DLD1 (cell line): ENCODE measurements around the gene CCDC97.
"Not testable (repeated sequence)": the region's sequence is repeated elsewhere in the genome, so short reads cannot be mapped to it uniquely, and the experiment has no call there.

Experiments
- in situ Hi-C: cut with HindIII; loops from 2 replicates; pipeline ENCODE4 v1.10.0; 2017; ENCODE audit warnings: low sequenced_read_pairs

The CCDC97 gene

DNA sequence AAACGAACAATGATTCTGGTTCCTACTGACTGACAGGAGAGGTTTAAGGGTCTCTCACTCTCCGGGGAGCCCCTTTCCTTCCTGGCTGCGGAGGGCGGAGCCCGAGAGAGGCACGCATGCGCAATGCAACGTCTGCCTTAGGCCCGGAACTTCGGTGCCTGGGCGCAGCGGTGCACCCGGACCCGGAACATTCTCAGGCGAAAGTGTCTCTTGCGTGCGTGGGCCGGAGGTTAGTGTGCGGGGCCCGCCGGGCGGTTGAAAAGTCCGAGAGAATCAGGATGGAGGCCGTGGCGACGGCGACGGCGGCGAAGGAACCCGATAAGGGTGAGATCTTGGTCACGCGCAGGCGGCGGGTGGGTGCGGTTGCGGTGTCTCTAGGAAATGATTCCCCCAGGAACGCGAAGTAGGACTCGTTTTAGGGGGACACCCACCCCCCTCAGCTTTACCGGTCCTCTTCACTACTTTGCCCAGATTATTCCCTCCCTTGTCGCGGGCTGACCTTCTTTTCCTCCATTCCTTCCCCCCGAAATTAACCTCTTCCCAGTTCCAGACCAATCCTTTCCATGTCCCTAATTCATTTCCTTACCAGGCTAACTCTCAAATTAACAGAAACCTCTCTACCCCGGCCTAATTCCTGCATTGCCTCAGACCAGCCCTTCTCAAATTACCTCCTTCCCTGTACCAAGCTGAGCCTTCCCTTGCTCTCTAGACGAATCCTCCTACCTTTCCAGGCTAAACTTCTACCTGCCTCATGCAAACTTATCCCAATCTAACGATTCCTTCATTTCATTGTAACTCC is at the start of gene CCDC97:
Gene CCDC97, plus strand, starts transcription at position 140 of the 799 bp plus-strand sequence. Its CDS starts 139 bp downstream, at position 279.
- in situ Hi-C loops = no loop called here

DNA sequence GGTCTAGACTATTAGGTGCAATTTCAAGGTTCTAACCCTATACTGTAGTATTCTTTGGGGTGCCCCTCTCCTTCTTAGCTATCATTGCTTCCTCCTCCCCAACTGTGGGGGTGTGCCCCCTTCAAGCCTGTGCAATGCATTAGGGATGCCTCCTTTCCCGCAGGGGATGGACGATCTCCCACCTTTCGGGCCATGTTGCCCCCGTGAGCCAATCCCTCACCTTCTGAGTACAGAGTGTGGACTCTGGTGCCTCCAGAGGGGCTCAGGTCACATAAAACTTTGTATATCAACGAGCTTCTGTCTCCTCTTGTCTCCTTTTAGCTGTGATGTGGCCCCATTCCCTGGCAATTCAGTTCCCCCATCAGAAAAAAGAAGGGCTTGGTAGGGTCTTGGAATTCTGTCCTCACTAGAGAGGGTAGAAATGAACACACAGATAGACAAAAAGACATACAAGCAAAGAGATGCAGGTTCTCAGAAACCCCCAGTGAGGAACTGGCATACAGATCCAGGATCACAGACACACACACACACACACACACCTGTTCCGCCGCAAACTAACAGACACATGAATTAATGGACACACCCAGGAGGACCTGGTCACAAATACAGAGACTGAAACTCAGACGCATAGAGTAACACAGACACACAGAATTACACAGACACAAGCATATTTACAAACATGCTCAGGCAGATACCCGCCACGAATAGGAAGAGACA is 48.3 kb upstream of the CCDC97 start:
- in situ Hi-C loops = no loop called here

DNA sequence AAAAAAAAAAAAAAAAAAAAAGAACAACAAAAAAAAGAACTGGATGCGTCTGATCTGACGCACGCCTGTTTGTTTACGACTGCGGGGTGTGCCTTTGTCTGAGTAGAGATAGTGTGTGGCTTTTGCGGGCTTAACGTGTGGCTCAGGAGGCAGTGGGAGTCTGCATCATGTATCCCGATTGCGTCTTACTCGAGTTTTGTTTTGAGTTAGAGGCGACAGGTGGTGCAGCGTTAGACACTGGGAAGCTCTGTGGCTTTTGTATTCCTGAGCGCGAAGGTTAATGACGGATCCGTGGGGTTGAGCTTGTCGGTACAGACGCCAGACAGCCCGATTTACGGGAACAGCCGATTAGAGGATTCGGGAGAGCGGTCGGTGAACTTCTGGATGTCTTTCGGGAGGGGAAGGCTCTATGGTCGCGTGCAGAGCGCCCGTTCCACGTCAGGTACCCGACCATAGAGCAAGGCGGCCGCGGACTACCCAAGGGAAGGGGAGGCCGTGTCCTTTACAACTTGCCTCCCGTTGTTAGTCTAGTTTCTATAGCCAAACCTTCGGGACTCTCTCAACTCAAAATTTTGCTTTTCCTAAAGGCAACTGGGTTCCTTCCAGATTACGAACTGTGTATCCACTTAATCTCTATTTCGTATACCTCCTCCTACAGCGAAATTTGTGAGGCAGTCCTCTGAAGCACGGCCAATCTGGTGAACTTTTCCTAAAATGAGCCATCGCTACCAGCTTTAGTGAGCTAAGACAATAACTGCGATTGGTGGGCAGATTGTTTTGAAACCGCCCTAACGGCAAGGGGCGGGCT is 46.7 kb upstream of the CCDC97 start:
- in situ Hi-C loops = no loop called here

DNA sequence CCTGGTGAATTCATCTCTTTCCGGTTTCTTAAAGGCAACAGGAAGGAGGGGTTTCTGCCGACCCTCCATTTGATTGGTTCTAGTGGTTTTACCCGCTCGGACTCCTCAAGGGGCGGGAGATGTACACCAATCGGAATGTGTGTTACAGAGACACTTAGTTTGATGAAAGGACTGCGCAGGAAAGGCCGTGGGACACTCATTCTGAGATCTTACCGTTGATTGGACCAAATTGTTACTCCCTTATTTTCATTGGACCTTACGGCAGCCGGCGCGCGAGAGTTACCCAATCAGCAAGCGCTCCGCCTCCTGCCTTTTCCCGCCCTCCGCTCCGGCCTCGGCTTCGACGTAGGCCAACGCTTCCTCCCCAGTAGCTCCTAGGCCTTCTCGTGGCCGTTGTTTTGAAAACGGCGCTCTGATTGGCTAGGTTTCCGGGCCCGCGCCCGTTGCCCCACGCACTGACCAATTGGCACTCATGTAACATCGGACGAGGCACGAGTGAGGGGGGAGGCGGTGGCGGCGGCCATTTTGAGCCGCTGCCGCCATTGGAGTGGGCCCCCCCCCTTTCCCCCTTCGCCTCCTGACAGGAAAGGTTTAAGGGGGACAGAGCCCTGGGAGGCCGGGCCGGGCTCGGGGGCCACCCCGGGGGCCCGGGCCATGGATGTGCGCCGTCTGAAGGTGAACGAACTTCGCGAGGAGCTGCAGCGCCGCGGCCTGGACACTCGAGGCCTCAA is 46.0 kb upstream of the CCDC97 start, which contains the start of gene HNRNPUL1:
Gene HNRNPUL1, plus strand, starts transcription at position 523 of the 731 bp plus-strand sequence. Its CDS starts 132 bp downstream, at position 655.
- in situ Hi-C loops = no loop called here

DNA sequence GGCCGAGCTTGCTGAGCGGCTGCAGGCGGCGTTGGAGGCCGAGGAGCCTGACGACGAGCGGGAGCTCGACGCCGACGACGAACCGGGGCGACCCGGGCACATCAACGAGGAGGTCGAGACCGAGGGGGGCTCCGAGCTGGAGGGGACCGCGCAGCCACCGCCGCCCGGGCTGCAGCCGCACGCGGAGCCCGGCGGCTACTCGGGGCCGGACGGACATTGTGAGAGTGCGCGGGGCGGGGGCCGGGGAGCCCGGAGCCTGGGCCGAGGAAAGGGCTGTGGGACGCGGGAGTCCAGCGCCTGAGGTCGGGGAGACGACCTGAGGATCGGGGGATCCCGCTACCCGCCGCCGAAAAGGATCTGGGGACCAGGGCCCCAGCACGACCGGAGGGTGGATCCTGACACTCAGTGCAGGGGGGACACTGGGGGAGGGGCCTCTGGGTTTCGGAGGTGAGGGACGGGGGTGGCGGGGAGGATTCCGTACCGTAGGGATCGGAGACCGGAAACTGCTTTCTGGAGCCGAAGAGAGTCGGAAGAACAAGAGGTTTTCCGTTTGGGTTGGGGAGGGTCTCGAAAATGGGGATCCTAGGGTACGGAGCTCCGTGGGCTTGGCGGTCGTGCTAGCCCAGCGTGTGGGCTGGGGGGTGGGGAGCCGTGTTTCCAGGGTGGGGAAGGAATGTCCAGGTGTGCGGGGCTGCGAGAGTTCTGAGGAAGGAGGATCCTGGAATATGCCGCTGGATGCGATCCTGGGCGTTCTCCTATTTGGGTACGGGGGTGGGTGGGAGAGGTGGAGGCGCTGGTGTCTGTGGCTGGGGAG is 45.2 kb upstream of the CCDC97 start:
- in situ Hi-C loops = no loop called here

DNA sequence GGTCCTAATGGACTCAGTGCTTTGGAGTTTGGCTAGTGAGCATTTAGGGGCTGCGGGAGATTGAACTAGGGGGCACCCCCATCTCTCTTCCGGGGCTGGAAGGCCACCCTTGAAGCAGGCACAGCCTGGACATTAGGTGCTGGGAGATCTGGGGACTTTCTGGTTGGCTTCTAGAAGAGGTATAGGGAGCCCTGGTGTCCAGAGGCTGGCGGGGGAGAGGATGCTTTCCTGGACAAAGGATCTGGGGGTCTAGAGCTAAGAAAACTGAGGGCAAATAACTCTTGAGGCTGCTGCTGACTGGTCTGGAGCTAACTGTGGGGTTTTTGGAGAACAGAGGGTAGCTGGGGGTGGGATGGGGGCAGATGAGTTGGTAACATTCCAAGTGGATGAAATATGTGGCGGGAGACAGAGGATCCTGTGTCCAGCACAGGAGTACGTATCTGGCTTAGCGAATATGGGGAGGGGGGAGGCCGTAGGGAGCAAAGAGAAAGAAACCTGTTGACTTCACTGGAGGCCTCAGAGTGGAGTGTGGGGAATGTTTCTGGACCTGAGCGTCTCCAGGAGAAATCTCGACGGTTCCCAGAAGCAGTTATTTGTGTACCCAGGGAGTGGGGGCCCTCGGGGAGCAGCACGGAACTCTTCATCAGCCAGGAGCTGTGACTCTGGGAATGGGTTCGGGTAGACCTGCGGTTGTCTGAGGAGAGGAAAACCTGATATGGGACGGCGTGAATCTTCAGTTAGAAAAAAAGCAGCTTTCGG is 44.4 kb upstream of the CCDC97 start:
- in situ Hi-C loops = no loop called here

DNA sequence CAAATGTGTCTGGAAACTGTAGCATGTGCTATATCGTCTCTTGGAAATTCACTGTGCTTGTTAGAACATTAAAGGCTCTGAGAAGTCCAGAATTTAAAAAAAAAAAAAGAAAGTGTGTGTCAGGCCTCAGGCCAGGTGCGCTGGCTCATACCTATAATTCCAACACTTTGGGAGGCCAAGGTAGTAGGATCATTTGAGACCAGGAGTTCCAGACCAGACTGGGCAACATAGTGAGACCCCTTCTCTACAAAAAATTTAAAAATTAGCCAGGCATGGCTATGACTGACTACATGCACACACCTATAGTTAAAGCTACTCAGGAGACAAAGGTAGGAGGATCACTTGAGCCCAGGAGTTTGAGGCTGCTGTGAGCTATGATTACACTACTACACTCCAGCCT is 40.9 kb upstream of the CCDC97 start:
- in situ Hi-C loops = no loop called here

DNA sequence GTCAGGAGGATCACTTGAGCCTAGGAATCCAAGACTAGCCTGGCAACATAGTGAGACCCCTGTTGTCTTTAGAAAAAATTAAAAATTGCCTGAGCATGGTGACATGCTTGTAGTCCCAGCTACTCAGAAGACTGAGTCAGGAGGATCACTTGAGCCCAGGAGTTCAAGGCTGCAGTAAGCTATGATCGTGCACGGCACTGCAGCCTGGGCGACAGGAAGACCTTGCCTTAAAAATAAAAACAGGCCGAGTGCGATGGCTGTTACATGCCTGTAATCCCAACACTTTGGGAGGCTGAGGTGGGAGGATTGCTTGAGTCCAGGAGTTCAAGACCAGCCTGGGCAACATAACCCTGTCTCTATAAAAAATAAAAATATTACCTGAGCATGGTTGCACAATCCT is 40.4 kb upstream of the CCDC97 start:
- in situ Hi-C loops = no loop called here

DNA sequence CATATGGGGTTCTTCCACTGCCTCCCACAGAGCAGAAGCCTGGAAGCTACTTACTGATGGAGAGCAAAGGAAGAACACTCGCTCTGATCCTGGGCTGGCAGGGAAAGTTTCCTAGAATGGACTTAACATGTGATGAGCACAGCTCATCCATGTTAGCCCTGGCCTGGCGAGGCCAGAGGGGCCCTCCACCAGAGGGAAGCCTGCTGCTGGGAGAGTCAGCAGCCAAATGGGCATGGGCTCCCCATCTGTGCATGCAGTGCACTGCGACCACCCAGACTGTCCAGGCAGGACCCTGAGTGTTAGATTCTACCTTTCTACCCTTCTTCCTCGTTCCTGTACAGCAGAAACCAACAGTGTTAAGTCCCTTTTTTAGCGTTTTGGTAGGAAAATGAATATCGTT is 36.9 kb upstream of the CCDC97 start:
- in situ Hi-C loops = no loop called here

DNA sequence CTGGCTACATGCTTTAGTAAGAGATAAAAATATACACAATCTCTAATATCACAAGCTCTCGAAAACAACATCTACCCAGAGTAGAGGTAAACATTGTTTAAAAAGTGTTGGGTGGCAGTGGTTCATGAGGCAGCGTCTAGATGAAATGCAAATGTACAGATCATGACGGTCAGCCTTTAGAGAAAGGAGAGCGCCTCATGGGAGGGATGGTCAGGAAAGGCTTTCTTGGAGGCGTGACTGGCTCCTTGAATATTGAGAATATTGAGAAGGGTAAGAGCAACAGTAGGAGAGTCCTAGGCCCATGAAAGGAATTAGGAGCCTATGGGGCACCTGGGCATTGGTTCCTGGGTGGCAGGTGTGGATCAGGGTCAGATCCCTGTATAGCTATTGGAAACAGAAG is 35.2 kb upstream of the CCDC97 start:
- in situ Hi-C loops = no loop called here

DNA sequence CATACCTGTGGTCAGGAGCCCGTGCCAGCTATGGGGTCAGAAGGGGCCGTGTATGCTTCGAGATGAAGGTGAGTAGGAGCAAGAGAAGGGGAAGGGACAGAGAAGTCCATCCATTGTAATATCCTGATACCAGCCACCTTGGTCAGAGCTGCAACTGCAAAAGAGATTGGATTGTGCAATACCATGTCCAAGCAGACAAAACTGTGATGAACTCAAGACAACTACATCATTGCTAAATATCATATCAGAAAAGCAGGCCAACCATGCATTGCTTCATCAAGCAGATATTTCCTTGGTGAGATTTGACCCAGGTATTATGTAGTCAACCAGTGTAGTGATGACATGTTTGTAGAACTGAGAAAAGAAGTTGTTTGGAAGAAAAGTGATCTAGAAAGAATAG is 33.7 kb upstream of the CCDC97 start:
- in situ Hi-C loops = no loop called here

DNA sequence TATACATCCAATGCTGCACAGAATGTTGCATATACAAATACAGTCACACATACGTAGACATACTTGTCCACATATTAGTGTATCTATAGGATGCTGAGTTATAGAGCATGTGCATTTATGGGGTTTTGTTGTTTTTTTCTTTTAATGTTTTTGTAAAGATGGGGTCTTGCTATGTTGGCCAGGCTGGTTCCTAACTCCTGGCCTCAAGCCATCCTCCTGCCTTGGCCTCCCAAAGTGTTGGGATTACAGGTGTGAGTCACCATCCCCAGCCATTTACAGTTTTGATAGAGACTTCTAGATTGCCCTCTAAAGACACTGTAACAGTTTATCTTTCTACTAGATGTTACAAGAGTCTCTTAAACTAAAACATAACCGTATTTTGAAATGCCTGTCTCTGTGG is 31.5 kb upstream of the CCDC97 start:
- in situ Hi-C loops = no loop called here

DNA sequence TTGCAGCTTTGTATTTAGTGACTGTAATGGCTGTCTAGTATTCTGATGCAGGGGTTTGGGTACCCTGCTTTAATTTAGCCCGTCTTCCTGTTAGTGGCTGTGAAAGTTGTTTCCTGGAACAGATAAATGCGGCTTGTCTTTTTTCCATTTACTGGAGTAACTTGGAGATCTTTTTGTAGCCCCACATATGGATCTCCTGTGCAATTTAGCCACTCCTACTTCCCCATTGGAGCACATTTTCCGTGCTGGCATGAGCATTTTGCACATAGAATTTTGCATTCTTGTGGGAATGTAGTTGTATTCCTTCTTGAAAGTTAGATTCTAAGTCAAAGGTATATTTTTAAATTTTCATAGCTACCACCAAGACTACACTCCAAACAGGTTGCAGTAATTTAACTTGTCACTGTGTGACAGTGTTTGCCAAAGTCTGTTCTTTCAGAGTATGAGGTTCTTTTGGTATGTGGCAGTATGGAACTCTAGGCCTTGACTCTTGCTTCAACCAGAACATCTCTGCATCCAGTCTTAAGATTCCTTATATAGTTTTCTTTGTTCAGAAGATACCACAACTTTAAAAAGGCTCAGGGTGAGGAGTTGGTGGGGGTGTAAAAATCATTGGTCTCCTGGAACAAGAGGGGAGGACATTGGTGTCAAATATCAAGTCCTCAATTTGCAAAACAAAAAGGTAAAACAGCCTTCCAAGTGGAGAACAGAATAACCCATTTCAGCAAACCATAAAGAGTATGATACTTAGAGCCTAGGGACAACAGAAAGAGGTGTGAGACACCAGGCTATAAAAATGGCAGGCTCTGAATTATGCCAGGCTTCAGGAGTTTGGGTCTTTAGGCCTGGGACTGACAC is 21.1 kb upstream of the CCDC97 start:
- in situ Hi-C loops = no loop called here

DNA sequence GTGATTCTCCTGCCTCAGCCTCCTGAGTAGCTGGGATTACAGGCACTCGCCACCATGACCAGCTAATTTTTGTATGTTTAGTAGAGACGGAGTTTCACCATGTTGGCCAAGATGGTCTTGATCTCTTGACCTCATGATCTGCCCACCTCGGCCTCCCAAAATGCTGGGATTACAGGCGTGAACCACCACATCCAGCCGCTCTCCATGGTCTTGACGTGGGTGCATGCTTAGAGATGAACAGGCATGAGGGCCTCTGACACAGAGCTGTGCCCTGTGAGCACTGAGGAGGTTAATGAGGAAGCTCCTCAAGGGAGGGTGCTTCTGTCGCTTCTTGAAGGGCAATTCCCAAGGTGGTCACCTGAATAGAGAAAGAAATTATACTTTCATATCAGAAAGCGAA is 20.2 kb upstream of the CCDC97 start:
- in situ Hi-C loops = not testable (repeated sequence)

DNA sequence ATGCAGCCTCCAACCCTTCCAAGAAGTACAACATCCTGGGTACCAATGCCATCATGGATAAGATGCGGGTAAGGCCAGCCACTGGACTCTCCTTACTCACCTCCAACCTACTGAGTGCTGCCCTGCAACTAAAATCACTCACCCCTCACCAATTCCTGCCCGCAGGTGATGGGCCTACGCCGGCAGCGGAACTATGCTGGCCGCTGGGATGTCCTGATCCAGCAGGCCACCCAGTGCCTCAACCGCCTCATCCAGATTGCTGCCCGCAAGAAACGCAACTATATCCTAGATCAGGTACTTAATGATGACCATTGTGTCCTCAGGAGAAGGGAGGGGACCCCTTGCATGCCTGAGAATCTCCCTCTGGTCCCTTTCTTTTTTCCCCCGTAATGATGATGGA is 15.6 kb upstream of the CCDC97 start:
- in situ Hi-C loops = no loop called here

DNA sequence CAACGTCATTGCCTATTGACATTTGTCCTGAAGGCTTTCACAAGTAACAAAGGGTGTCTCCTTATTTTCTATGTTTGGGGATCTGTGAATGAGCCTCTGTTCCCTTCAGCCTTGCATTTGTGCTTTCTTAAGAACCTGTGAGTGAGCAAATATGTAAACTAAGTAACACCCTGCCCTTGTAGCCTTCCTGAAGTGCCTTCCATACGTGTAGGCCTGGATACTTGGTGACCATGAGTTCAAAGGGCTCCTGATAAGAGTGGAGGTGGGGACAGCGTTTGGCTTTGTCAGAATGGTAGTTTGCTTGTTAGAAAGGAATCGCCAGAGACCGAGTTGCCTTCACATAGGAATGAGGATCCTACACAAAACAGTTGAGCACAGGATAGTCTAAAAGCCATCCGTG is 14.5 kb upstream of the CCDC97 start:
- in situ Hi-C loops = no loop called here

DNA sequence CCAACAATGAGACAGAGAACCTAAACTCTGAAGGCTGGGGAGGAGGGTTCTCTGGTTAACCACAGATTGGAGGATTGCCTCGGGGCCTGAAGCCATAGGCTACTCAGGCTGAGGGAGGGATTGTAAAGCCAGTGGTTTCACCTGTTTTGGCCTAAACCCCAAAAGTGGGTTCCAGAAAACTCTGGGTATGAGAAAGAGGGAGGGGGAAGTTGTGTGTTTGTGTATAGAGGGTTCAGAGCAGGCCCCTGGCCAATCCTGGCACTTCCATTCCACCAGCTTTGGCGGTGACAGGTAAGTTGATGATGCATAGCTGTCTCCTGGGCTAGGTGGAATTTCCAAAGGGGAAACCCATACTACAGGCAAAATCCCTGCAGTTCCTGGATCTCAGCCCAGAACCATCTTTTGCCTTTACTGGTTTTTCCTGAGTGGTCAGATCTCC is 13.5 kb upstream of the CCDC97 start:
- in situ Hi-C loops = no loop called here

DNA sequence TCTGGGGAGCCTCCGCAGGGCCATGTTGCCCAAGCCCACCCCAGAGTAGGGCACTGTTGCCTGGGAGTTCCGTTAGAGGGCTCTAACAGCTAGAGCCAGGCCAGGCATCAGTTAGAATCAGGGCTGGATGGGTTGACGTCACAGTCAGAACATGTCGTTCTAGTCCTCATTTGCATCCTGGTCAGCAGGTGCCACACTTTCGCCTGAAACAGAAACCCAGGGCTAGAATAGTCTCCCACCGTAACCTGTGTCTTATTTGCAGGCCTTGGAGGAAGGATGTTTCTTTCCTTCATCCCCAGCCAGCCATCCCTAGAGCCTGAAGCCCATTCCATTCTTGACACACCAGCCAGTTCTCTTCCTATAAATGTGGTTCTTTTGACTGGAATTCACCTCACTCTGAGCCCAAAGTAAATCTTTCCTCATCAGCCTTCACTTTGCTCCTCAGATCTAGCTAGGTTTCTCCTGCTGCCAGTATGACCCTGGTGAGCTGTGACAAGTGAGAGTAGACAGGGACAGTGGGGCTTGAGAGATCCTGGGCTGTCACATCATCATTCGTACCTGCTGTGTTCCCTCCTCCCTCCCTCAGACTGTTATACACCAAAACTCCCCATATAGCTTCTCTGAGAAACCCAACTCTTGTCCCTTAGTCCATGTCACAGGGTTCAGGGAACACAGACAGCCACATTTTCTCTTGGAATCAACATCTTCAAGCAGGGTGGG is 12.2 kb upstream of the CCDC97 start:
- in situ Hi-C loops = no loop called here
